A549 (cell line): ENCODE data around the gene NXT1.

Source experiments
- CEBPB ChIP-seq, 2 experiments: fragments of >200 bp in 1 of 2; sonication (Bioruptor Twin) in 1 of 2; formaldehyde crosslinking in 1 of 2; IDR thresholded peaks; 2 replicates each; pipeline ENCODE4 v1.6.1; 2012 to 2016
- CTCF ChIP-seq: fragments of >200 bp; sonication (Bioruptor Twin); formaldehyde crosslinking; IDR thresholded peaks from 3 replicates; pipeline ENCODE4 v1.5.1; 2016
- EP300 ChIP-seq, 2 experiments: fragments of >200 bp; sonication (Bioruptor Twin); formaldehyde crosslinking; IDR thresholded peaks; 2 replicates in 1 of 2; 3 replicates in 1 of 2; pipeline ENCODE4 v1.6.1; 2016 to 2017
- KDM1A ChIP-seq: fragments of 200-600 bp; sonication (generic); IDR thresholded peaks from 2 replicates; pipeline ENCODE4 v1.6.1; 2016; ENCODE audit warnings: low read depth, mild to moderate bottlenecking
- MAFK ChIP-seq: fragments of 450-650 bp; IDR thresholded peaks from 2 replicates; pipeline ENCODE4 v1.6.1; 2014; ENCODE audit not compliant: partially characterized antibody
- POLR2A ChIP-seq: IDR thresholded peaks from 2 replicates; pipeline ENCODE4 v1.6.1; 2012; ENCODE audit warnings: mild to moderate bottlenecking, low read length
- SREBF2 ChIP-seq: fragments of 450-650 bp; IDR thresholded peaks from 2 replicates; pipeline ENCODE4 v1.6.1; 2014; ENCODE audit warnings: mild to moderate bottlenecking, moderate library complexity
- TF ChIP-seq, protein P1 (sequence below): fragments of 200-600 bp; sonication (generic); IDR thresholded peaks from 2 replicates; pipeline ENCODE4 v1.6.1; 2016; ENCODE audit warnings: antibody characterized with exemption, mild to moderate bottlenecking, moderate library complexity
- TF ChIP-seq, protein P2 (sequence below): fragments of 250-450 bp; sonication (Bioruptor Pico); IDR thresholded peaks from 2 replicates; pipeline ENCODE4 v1.5.0; 2021; ENCODE audit warnings: mild to moderate bottlenecking, moderate library complexity, borderline replicate concordance
- TF ChIP-seq, protein P3 (sequence below): IDR thresholded peaks from 2 replicates; pipeline ENCODE4 v1.6.1; 2012

DNA sequence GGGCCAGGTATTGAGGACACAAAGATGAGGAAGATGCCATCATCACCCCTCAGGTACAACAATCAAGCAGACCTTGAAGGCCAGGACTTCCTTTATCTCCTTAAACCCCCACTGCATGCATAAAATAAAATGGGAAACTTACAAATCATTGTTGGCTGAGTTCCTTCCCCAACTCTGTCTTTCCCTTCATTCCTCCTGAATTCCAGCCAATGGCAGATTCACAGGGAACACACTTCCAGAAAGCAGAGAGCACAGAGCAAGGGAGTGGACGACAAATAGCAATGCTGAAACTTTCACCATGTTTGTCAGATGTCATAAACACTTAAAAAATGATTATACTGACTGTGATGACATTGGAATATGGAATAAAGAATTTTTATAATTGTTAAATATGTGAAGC, 37.3 kb upstream of the NXT1 start:
- TF ChIP-seq CTCF (no peak), CEBPB (IDR thresholded peaks at IDR 0.05) (no peak), POLR2A (no peak), SREBF2 (no peak), KDM1A (no peak), MAFK (no peak), EP300 (IDR thresholded peaks at IDR 0.05) (no peak)
- TF ChIP-seq, protein P1, sequence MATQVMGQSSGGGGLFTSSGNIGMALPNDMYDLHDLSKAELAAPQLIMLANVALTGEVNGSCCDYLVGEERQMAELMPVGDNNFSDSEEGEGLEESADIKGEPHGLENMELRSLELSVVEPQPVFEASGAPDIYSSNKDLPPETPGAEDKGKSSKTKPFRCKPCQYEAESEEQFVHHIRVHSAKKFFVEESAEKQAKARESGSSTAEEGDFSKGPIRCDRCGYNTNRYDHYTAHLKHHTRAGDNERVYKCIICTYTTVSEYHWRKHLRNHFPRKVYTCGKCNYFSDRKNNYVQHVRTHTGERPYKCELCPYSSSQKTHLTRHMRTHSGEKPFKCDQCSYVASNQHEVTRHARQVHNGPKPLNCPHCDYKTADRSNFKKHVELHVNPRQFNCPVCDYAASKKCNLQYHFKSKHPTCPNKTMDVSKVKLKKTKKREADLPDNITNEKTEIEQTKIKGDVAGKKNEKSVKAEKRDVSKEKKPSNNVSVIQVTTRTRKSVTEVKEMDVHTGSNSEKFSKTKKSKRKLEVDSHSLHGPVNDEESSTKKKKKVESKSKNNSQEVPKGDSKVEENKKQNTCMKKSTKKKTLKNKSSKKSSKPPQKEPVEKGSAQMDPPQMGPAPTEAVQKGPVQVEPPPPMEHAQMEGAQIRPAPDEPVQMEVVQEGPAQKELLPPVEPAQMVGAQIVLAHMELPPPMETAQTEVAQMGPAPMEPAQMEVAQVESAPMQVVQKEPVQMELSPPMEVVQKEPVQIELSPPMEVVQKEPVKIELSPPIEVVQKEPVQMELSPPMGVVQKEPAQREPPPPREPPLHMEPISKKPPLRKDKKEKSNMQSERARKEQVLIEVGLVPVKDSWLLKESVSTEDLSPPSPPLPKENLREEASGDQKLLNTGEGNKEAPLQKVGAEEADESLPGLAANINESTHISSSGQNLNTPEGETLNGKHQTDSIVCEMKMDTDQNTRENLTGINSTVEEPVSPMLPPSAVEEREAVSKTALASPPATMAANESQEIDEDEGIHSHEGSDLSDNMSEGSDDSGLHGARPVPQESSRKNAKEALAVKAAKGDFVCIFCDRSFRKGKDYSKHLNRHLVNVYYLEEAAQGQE = no peak
- TF ChIP-seq, protein P2, sequence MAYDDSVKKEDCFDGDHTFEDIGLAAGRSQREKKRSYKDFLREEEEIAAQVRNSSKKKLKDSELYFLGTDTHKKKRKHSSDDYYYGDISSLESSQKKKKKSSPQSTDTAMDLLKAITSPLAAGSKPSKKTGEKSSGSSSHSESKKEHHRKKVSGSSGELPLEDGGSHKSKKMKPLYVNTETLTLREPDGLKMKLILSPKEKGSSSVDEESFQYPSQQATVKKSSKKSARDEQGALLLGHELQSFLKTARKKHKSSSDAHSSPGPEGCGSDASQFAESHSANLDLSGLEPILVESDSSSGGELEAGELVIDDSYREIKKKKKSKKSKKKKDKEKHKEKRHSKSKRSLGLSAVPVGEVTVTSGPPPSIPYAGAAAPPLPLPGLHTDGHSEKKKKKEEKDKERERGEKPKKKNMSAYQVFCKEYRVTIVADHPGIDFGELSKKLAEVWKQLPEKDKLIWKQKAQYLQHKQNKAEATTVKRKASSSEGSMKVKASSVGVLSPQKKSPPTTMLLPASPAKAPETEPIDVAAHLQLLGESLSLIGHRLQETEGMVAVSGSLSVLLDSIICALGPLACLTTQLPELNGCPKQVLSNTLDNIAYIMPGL (CRISPR knock-in tag) = no peak
- TF ChIP-seq, protein P3, sequence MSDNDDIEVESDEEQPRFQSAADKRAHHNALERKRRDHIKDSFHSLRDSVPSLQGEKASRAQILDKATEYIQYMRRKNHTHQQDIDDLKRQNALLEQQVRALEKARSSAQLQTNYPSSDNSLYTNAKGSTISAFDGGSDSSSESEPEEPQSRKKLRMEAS = no peak
